Right renal pelvis (tissue), 4 donors: ENCODE measurements around the gene FAM228B. TPM values are rescaled to one million over a fixed set of nuclear protein-coding genes. Genes with fewer than 3 reads are reported as not detected.
A peak's percentile ranks its signal among the peaks of the same experiment; 100 is the strongest.
"Not testable (repeated sequence)": the region's sequence is repeated elsewhere in the genome, so short reads cannot be mapped to it uniquely, and the experiment has no call there.

Experiments
- DNase-seq, 4 donors: peaks; one replicate each; pipeline ENCODE4 v3.0.0-alpha.2; 2013; ENCODE audit warnings: low read depth in 4 of 4, low spot score in 3 of 4, missing footprints in 1 of 4
- polyA plus RNA-seq, 4 donors: library from polyadenylated mRNA; unstranded; fragments of 120-200 nt; gene quantifications; one replicate each; pipeline ENCODE4 v1.2.1, GENCODE V29; 2013; ENCODE audit not compliant: insufficient read length in 4 of 4

Gene FAM228B
- polyA plus RNA-seq, 4 donors: 21.6 to 33.0 (median 29.3) TPM

DNA sequence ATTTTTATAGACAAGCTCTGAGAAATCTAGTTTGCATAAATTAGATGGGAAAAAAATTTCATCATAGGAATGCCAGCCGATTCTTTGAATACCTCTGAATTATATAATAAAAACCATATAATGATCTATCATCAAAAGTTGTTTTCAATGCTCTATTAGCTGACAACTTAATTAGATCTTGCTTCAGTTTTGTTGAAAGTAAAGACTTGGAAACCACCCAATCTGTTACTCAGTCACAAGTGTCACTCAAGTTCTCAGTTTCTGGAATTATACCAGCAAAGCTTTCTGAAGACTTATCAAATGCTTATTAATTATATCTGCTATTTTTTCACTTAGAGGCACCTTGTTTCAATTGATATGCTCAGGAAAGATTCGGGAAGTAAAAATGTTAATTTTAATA lies 21.3 kb upstream of the FAM228B start:
- no peak for DNase-seq

DNA sequence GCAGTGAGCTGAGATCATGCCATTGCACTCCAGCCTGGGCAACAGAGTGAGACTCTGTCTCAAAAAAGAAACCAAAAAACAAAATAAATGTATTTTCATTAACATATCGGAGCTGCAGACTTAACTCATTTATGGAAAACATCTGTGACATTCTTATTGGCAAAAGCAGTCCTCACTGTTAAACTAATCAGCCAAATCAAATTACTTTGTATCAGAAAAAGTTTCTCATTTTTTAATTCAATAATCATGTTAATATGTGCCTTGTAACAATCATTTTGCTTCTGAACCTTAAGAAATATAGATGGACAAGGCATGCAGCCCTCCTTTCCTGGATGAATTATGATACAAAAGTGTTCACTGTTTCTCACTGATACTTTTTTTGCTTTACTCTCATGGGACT lies 20.6 kb upstream of the FAM228B start:
- DNase-seq: no peak

DNA sequence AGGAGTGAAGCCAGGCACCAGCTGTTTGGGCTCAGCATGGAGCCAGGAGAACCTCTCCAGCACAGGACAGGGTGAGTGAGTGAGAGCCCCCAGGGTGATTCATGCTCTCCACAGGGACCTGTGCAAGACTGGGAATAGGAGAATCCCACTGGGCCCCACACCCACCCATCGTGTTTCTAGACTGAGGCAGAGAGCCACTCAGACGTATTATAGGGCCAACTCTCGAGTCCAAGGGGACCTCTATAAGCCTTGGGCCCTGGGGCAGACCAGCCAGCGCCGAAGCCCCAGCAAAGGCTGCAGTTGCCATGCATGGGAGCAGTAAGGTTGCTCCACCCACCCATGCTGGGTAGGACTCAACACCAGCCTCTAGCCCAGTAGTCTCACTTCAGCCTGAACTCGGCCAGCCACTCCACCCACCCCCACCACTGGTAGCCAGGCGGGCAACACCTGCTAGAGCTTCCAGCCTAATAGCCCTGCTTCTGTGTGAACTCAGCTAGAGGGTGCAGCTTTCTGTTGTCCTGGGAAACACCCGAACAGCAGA lies 19.1 kb upstream of the FAM228B start:
- DNase-seq: no peak

DNA sequence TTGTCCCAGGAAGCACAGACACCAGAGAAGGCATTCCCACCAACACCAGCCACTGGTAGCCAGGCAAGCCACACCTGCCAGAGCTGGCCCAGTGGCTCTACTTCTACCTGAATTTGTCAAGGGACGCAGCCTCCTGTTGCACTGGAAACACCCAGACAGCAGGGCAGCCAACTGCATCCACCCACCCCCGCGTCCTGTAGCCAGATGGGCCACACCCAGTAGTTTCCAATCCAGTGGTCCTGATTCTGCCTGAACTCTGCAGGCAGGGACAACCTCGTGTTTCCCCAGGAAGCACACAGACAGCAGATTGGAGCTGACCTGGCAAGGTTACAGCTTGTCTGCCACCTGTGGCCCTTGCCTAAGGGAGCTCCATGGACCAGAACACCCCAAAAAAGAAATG lies 18.4 kb upstream of the FAM228B start:
- DNase-seq: no peak

DNA sequence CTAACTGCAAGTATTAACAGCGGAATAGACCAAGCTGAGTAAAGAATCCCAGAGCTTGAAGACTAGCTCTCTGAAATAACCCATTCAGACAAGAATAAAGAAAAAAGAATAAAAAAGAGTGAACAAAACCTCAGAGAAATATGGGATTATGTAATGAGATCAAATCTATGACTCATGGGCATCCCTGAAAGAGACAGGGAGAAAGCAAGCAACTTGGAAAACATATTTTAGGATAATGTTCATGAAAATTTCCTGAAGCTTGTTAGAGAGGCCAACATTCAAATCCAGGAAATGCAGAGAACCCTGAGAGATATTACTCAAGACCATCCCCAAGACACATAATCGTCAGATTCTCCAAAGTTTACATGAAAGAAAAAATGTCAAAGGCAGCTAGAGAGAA lies 17.5 kb upstream of the FAM228B start:
- DNase-seq: no peak

- DNase-seq: no peak
These were observed 16.5 kb upstream of the FAM228B start for GRCh38 chr2:24106786-24107185.

DNA sequence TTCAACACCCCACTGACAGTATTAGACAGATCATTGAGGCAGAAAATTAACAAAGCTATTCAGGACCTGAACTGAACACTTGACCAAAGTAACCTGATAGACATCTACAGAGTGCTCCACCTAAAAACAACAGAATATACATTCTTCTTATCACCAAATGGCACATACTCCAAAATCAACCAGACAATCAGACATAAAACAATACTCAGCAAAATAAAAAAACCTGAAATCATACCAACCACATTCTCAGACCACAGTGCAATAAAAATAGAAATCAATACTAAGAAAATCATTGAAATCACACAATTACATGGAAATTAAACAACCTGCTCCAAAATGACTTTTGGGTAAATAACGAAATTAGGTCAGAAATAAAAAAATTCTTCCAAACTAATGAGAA lies 15.9 kb upstream of the FAM228B start:
- no peak for DNase-seq

DNA sequence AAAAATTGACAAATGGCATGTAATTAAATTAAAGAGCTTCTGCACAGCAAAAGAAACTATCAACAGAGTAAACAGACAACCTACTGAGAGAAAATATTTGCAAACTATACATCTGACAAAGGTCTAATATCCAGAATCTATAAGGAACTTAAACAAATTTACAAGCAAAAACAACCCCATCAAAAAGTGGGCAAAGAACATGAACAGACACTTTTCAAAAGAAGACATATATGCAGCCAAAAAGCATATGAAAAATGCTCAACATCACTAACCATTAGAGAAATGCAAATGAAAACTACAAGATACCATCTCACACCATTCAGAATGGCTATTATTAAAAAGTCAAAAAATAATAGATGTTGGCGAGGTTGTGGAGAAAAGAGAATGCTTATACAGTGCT lies 13.8 kb upstream of the FAM228B start:
- DNase-seq: not testable (repeated sequence)

DNA sequence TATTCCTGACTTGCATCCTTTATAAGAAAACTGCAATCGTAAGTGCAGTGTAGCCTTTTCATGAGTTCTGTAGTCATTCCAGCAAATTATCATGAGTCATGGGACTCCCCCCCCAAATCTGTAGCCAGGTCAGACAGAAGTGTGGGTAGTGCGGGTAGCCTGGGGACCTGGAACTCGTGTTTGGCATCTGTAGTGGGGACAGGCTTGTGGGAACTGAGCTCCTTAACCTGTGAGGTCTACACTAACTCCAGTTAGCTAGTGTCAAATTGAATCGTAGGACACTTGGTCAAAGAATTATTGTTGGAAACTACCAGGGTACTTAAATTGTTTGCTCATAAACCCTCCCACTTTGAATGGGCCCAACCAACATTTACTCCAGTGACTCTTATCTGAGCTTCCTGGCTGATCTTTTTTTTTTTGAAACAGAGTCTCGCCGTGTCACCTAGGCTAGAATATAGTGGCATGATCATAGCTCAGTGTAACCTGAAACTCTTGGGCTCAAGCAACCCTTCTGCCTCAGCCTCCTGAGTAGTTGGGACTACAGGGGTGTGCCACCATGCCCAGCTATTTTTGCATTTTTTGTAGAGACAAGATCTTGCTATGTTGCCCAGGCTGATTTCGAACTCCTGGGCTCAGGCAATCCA lies 12.5 kb upstream of the FAM228B start:
- no peak for DNase-seq

DNA sequence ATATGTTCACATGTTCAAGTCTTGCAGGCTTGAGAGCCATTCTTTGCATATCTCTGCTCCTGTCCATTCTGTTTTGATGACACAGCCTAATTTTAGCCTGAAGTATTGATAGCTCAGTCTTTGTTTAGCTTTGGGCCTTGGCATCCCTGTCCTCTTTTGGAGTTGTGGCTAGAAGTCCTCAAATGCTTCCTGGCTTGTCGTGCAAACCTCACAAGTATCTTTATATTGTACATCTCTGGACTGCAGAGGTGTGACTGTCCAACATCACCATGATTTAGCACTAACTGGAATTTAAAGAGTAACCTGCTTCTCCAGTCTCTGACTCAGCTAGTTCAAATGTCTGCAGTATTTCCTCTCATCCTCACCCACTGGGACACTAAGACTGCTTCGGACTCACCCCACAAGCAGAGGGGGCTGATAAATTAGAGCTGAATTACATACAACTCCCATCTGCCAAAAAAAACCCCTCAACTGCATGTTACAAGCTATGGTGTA lies 11.8 kb upstream of the FAM228B start:
- no peak for DNase-seq

- DNase-seq: no peak
These were observed 8.2 kb upstream of the FAM228B start for GRCh38 chr2:24115057-24115456.

DNA sequence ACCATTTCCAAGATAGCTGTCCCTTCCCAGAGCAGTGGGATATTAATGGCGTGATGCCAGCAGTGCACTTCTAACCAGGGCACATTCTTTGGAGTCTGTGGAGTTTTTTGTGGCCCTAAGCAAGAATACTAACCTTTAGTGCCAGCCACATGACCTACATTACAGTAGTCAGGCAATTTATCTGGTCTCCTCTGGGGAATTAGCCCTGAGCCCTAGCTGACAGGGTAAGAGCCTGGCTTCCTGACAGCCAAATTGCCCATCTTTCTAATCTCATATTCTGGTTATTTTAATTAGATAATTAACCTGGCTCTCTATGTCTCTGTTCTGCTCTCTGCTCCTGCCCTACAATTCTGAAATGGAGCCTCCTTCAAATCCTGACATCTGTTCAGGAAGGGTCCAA lies 5.4 kb upstream of the FAM228B start:
- no peak for DNase-seq

DNA sequence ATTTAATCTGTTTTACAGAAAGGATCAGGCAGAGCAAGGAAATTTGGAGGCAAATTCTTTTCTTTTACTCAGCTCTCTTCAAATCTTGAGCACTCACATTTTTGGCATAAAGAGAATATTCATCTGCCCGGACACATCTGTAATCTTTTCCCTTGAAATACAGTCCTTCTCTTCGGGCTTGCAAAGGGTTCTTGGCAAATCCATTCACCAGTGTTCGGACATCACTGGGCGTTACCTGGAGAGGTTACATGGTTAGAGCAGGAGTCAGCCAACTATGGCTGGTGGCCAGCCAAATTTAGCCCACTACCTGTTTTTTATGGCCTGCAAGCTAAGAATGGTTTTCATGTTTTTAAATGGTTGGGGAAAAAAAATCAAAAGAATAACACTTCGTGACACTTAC lies 2.2 kb upstream of the FAM228B start:
- no peak for DNase-seq

GRCh38 chr2:24121469-24121868 lies 1.8 kb upstream of the FAM228B start:
- no peak for DNase-seq

DNA sequence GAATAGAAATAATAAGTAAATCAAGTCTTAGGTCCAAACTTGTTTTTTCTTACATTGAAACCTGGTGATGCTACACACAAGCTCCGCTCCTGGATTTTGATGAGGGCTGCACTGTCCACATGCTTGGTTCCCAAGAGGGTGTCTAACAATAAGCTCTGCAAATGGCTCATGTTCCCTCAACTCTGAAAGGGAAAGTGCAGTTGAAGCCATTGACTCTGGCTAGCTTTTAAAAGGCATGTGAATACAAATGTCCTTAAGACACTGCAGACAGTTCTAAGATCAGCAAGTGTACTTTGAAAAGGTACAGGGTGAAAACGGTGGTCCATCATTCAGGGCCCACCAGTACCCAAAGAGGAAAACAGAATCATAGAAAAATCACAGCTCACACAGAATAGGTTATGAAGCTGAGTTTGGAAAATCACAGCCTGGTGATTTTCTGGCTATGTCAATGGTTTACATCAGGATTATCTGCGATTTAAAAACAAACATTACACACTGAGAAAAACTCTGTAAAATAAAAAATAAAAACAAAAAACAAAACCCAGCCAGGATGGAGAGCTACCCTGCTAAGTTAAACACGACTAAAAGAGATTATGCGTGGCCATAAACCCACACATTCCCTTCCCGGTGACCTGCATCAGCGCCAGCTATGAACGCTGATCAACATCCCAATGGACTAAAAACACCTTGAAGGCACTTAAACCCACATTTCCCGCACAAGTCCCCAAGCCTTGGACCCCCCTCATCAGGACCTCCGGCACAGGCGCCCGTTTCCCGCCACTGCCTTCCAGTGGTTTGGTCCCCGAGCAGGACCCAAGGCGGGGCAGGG lies 689 bp upstream of the FAM228B start:
- DNase-seq: no peak

GRCh38 chr2:24123922-24124580 lies 782 bp downstream of the FAM228B start:
- peak in 1 of 4 donors; percentile 66 for DNase-seq

DNA sequence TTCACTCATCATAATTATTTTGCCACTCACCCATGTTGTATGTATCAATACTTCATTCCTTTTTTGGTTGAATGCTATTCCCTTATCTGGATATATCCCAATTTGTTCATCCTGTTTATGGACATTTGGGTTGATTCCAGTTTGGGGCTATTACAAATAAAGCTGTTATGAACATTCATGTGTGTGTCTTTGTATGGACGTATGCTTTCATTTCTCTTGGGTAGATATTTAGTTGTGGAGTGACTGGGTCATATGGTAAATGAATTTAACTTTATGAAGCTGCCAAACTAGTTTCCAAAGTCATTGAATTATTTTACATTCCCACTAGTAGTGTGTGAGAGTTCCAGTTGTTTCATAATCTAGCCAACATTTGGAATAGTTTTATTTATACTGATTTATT lies 2.7 kb downstream of the FAM228B start:
- no peak for DNase-seq

DNA sequence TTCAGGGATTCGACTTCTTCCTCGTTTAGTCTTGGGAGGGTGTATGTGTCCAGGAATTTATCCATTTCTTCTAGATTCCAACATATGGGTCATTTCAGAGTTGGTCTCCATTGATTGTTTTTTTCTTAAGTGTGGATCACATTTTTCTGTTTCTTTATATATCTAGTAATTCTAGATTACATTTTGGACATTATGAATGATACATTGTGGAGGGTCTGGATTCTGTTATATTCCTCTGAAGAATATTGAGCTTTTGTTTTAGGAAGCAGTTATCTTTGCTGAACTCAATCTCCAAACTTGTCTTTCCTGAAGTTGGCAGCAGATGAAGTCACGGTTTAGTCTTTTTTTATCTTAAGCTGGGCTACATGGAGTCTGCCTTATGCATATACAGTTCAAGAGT lies 9.3 kb downstream of the FAM228B start:
- no peak for DNase-seq

DNA sequence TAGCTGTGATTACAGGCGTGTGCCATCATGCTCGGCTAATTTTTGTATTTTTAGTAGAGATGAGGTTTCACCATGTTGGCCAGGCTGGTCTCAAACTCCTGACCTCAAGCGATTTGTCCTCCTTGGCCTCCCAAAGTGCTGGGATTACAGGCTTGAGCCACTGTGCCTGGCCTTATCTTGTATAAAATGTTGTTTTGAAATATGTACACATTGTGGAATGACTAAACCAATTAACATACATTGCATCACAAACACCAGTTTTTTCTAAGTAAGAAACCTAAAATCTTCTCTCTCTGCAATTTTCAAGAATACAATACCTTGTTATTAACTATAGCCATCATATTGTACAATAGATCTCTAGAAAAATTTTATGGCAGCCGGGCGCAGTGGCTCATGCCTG lies 17.0 kb downstream of the FAM228B start:
- not testable (repeated sequence) for DNase-seq

GRCh38 chr2:24147364-24147763 lies 24.1 kb downstream of the FAM228B start:
- DNase-seq: no peak
